Measurements from ENCODE around the gene TTC39A. TPM values are rescaled to one million over a fixed set of nuclear protein-coding genes. Genes with fewer than 3 reads are reported as not detected.

TTC39A gene
- total and polyA plus RNA-seq, 2 of the 13 experiments (the other 11 are each of a cell fraction or from before 2014, with no cell fraction given) = 0.33 to 1.5 TPM

- 55% methylated on average over 5 of the region's 8 CpGs for WGBS (ENCODE audit: low lambda C conversion rate)
- BruUV-seq (replicated peaks) = no TSS peak
- no peak for DNase-seq (ENCODE audit: low spot score)
- H3K9ac ChIP-seq (ENCODE audit: insufficient read depth, low read depth, low read length) = no peak overlapping the region
- intact Hi-C loops (cut with micrococcal nuclease; ENCODE audit: unreplicated experiment) = no loop called here
- ATAC-seq = no peak
- no peaks in the 10 kb centered on the region for H3K79me2 ChIP-seq (ENCODE audit: insufficient read depth, low read length)
- H3K36me3 ChIP-seq (replicated peaks in 1 of 2; ENCODE audit: control insufficient read depth in 1 of 2, insufficient read depth in 2 of 2, low read length in 2 of 2) = no peaks in the 10 kb centered on the region
- H3K27ac ChIP-seq (ENCODE audit: extremely low read length, insufficient read depth, low read length) = no peak overlapping the region
- H3K9me3 ChIP-seq (ENCODE audit: low read length) = no peaks in the 10 kb centered on the region
- no peak overlapping the region for H3K4me2 ChIP-seq (ENCODE audit: low read depth, low read length)
- TF ChIP-seq RFX3 (CRISPR knock-in tag; IDR thresholded peaks at IDR 0.05) = no peak
- no peak for TF ChIP-seq ZNF574 (CRISPR knock-in tag; IDR thresholded peaks at IDR 0.05)
- TF ChIP-seq IRF1 (CRISPR knock-in tag; IDR thresholded peaks at IDR 0.05; ENCODE audit: low read depth) = no peak
- TF ChIP-seq BHLHE40 (IDR thresholded peaks at IDR 0.05; ENCODE audit: low read length) = no peak
- no peak for TF ChIP-seq ZNF143 (CRISPR knock-in tag; IDR thresholded peaks at IDR 0.05)
- no peak for TF ChIP-seq STAT6 (CRISPR knock-in tag; IDR thresholded peaks at IDR 0.05; ENCODE audit: borderline replicate concordance)
- TF ChIP-seq ZNF232 (CRISPR knock-in tag; IDR thresholded peaks at IDR 0.05; ENCODE audit: borderline replicate concordance) = no peak
- no peak for TF ChIP-seq ETV5 (CRISPR knock-in tag; IDR thresholded peaks at IDR 0.05; ENCODE audit: borderline replicate concordance)
- no peak for TF ChIP-seq ZNF607 (CRISPR knock-in tag; IDR thresholded peaks at IDR 0.05; ENCODE audit: borderline replicate concordance)
- TF ChIP-seq FLYWCH1 (CRISPR knock-in tag; IDR thresholded peaks at IDR 0.05) = no peak
- no peak for TF ChIP-seq RBM22 (optimal IDR thresholded peaks at IDR 0.05; ENCODE audit: low read length)
- TF ChIP-seq GRHL1 (CRISPR knock-in tag; conservative IDR thresholded peaks at IDR 0.05) = no peak
- TF ChIP-seq ZNF549 (CRISPR knock-in tag; IDR thresholded peaks at IDR 0.05) = no peak
- no peak for TF ChIP-seq ZNF20 (CRISPR knock-in tag; IDR thresholded peaks at IDR 0.05)
- no peak for FAIRE-seq
- H2AFZ ChIP-seq (ENCODE audit: low read length) = no peak overlapping the region
- ChIA-PET POLR2A (no interaction called here), CTCF (ENCODE audit: low intra/inter-chr PET ratio, low total read pairs) (no interaction called here)
- H3K4me1 ChIP-seq (ENCODE audit: insufficient read depth, low read length) = peaks cover 30% of the 10 kb centered on the region
- H4K20me1 ChIP-seq (ENCODE audit: insufficient read depth, low read length) = no peaks in the 10 kb centered on the region
- H3K4me3 ChIP-seq (replicated peaks in 1 of 3; ENCODE audit: insufficient read depth in 1 of 3, low read depth in 2 of 3, low read length in 3 of 3) = no peak overlapping the region
- in situ Hi-C loops (cut with HindIII; ENCODE audit: extremely low pct_ligation_motif_present, low pct_unique_long_range_greater_than_20kb) = no loop called here
- no peaks in the 10 kb centered on the region for H3K27me3 ChIP-seq (ENCODE audit: control insufficient read depth in 1 of 2, insufficient read depth in 2 of 2, low read length in 2 of 2)
These were observed 21.1 kb downstream of the TTC39A start for GRCh38 chr1:51309291-51309690.
